Ectodermal cell (in vitro differentiated cells): ENCODE data around the gene SEL1L.
"Not testable (repeated sequence)": the region's sequence is repeated elsewhere in the genome, so short reads cannot be mapped to it uniquely, and the experiment has no call there.

ENCODE experiments used
- H3K27ac ChIP-seq: 2 replicates; pipeline ENCODE4 v1.7.0; 2013; ENCODE audit warnings: mild to moderate bottlenecking, low read depth, low read length; ENCODE audit not compliant: insufficient read depth, poor library complexity, severe bottlenecking
- H3K27me3 ChIP-seq: 2 replicates; pipeline ENCODE4 v1.7.0; 2013; ENCODE audit warnings: mild to moderate bottlenecking, low read length; ENCODE audit not compliant: insufficient read depth, control insufficient read depth, poor library complexity, severe bottlenecking
- H3K36me3 ChIP-seq: one replicate; pipeline ENCODE4 v1.7.0; 2013; ENCODE audit warnings: low read length; ENCODE audit not compliant: control insufficient read depth, insufficient read depth
- H3K4me1 ChIP-seq: one replicate; pipeline ENCODE4 v1.7.0; 2013; ENCODE audit warnings: low read length; ENCODE audit not compliant: control insufficient read depth, insufficient read depth
- H3K4me3 ChIP-seq: 2 replicates; pipeline ENCODE4 v1.7.0; 2013; ENCODE audit warnings: low read depth, low read length, control low read depth; ENCODE audit not compliant: insufficient read depth
- H3K9me3 ChIP-seq: 2 replicates; pipeline ENCODE4 v1.7.0; 2013; ENCODE audit warnings: mild to moderate bottlenecking, low read length, moderate library complexity; ENCODE audit not compliant: control insufficient read depth
- WGBS, 2 experiments: methylation state at CpG; one replicate each; pipeline ENCODE4 v1.1.7; 2013; ENCODE audit warnings: missing lambda C conversion rate in 2 of 2; 5-methylcytosine and 5-hydroxymethylcytosine counted together

SEL1L gene

GRCh38 chr14:81555684-81556083 lies 22.0 kb upstream of the SEL1L start:
- Histone ChIP-seq H3K9me3 (no peaks in the 10 kb centered on the region), H3K4me1 (no peaks in the 10 kb centered on the region), H3K4me3 (no peak overlapping the region), H3K36me3 (no peaks in the 10 kb centered on the region), H3K27me3 (no peaks in the 10 kb centered on the region), H3K27ac (no peak overlapping the region)
- WGBS, 2 experiments: 86% methylated on average over 2 of the region's 2 CpGs; no CpG with 5 or more reads in 1 of the 2 experiments

DNA sequence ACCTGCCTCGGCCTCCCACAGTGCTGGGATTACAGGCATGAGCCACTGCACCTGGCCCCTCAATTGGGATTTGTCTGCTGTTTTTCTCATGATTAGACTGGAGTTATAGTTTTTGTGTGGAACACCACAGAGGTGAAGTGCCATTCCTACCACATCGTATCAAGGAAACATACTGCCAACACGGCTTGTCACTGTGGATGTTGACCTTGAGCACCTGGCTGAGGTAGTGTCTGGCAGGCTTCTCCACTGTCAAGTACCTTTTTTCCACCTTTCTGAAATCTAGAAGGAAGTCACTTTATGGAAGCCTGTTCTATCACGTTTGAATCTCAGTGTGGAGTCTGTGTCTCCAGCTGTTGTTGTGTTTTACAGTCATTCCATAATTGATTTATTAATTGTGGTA lies 21.4 kb upstream of the SEL1L start:
- Histone ChIP-seq H3K27ac (no peak overlapping the region), H3K9me3 (no peaks in the 10 kb centered on the region), H3K4me1 (no peaks in the 10 kb centered on the region), H3K4me3 (no peak overlapping the region), H3K27me3 (no peaks in the 10 kb centered on the region), H3K36me3 (no peaks in the 10 kb centered on the region)
- WGBS, 2 experiments: 89% methylated on average over 3 of the region's 4 CpGs

DNA sequence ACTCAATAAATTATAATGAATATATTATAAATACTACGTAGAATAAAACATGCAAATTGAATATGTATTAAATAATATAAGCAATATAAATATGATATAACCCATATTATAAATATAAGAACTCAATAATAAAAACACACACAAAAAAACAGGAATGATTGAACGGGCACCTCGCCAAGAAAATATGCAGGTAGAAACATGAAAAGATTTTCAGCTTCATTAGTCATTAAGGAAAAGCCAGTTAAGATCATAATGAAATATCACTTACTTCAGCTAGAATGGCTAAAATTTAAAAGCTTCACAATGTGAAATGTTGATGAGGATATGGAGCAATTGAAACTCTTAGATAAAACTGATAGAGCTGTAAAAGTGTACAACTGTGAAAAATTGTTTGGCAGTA lies 17.8 kb upstream of the SEL1L start:
- Histone ChIP-seq H3K9me3 (no peaks in the 10 kb centered on the region), H3K4me1 (no peaks in the 10 kb centered on the region), H3K27me3 (no peaks in the 10 kb centered on the region), H3K36me3 (no peaks in the 10 kb centered on the region), H3K27ac (no peak overlapping the region), H3K4me3 (no peak overlapping the region)
- whole genome bisulfite sequencing, 2 experiments: 79% methylated on average over 2 of the region's 3 CpGs; no CpG with 5 or more reads in 1 of the 2 experiments

DNA sequence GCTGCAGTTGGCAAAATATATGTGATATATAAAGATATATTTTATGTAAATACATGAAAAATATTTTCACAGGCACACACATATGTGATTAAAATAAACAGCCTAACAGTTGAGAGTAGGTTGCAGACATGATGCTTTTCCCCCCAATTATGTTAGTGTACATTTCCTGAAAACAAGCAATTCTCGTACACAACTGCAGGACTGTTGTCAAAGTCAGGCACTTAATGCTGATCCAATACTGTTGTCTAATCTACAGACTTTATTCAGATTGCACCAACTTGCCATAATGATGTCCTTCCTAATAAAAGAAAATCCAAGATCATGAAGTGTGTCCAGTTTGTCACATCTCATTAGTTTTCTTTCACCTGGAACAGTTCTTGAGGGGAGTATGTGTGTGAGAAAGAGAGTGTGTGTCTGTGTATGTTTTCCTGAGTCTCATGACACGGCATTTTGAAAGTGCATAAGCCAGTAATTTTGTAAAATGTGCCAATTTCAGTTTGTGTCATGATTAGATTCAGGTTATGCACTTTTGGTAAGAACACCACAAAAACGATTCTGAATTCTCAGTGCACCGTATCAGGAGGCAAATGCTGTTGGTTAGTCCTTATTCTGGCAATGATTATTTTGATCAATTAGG lies 16.5 kb upstream of the SEL1L start:
- Histone ChIP-seq H3K4me1 (no peaks in the 10 kb centered on the region), H3K4me3 (no peak overlapping the region), H3K36me3 (no peaks in the 10 kb centered on the region), H3K27ac (no peak overlapping the region), H3K9me3 (no peaks in the 10 kb centered on the region), H3K27me3 (no peaks in the 10 kb centered on the region)
- 90 to 93% methylated on average over 4 of the region's 4 CpGs for WGBS, 2 experiments

GRCh38 chr14:81541206-81541605 lies 7.6 kb upstream of the SEL1L start:
- H3K4me3 ChIP-seq, H3K27me3 ChIP-seq, H3K36me3 ChIP-seq, H3K4me1 ChIP-seq, H3K9me3 ChIP-seq, H3K27ac ChIP-seq: not testable (repeated sequence)
- WGBS, 2 experiments: 93 to 94% methylated on average over 5 of the region's 5 CpGs

DNA sequence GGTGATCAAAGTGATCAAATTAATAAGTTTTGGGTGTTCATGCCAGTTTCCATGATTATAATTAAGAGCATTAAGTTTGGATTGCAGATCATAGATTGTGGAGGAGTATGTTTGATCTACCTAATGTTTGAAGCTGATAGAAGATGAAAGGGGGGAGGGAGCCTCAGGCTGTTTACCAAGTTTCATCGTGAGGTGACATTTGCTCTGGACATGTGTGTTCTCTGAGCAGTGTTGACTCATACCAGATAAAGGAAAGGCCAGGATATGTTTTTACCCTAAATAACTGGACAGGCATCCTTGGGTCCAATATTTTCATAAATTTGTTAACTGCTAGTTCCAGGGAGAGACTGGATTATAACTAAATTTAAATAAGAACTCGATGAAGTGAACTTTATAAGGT lies 3.5 kb upstream of the SEL1L start:
- no peak overlapping the region for H3K4me3 ChIP-seq
- H3K27me3 ChIP-seq: no peaks in the 10 kb centered on the region
- no peaks in the 10 kb centered on the region for H3K9me3 ChIP-seq
- no peaks in the 10 kb centered on the region for H3K4me1 ChIP-seq
- 89 to 96% methylated on average over 1 to 2 of the region's 2 CpGs for WGBS, 2 experiments
- no peaks in the 10 kb centered on the region for H3K36me3 ChIP-seq
- H3K27ac ChIP-seq: no peak overlapping the region

GRCh38 chr14:81536241-81536771 lies 2.7 kb upstream of the SEL1L start:
- H3K27me3 ChIP-seq: no peaks in the 10 kb centered on the region
- H3K4me1 ChIP-seq: no peaks in the 10 kb centered on the region
- no peaks in the 10 kb centered on the region for H3K36me3 ChIP-seq
- WGBS, 2 experiments: 48 to 54% methylated on average over 2 of the region's 2 CpGs
- no peak overlapping the region for H3K4me3 ChIP-seq
- H3K27ac ChIP-seq: no peak overlapping the region
- no peaks in the 10 kb centered on the region for H3K9me3 ChIP-seq

DNA sequence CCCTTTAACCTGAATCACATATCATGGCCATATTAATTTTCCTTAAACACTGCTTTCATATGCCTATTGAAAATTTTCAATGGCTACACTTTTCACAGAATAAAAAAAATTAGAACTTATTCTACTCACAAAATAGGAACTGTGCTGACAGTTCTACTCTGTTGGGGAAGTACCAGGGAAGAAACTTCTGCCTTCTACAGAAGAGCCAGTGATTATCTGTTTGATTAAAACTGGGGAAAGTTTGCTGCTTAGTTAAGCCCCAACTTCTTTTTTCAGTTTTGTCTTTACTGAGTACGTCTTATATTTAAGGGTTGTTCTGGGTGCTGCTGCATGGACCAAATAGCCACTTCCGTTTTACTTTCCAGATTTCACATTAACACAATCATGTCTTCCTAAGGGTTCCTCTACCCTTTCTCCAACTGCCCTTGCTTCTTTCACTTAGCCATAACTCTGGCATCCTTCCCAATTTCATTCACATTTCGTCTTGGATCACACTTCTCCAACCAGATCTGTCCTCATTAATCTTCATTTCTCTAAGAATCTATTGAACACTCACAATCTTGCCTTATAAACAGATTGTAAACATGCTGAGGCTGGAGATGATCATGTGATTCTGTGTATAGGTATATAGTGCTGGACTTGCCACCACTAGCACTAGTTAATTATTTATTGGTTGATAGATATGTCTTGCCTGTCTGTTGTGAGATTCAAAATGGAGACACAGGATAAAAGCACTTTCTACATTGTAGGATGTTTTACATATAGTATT lies 1.9 kb upstream of the SEL1L start:
- Histone ChIP-seq H3K36me3 (no peaks in the 10 kb centered on the region), H3K27ac (no peak overlapping the region), H3K4me1 (no peaks in the 10 kb centered on the region), H3K4me3 (no peak overlapping the region), H3K9me3 (no peaks in the 10 kb centered on the region), H3K27me3 (no peaks in the 10 kb centered on the region)
- WGBS, 2 experiments: 93 to 94% methylated on average over 3 of the region's 3 CpGs

- Histone ChIP-seq H3K27ac (no peak overlapping the region), H3K4me1 (no peaks in the 10 kb centered on the region), H3K36me3 (no peaks in the 10 kb centered on the region), H3K4me3 (no peak overlapping the region), H3K27me3 (no peaks in the 10 kb centered on the region), H3K9me3 (no peaks in the 10 kb centered on the region)
- 96% methylated on average over 8 of the region's 8 CpGs for WGBS, 2 experiments
Measured at GRCh38 chr14:81534510-81535074, 939 bp upstream of the SEL1L start.

GRCh38 chr14:81533212-81533535 lies 479 bp downstream of the SEL1L start:
- WGBS, 2 experiments: 1 to 3% methylated on average over 10 of the region's 10 CpGs
- Histone ChIP-seq H3K27ac (no peak overlapping the region), H3K4me1 (no peaks in the 10 kb centered on the region)

More at GRCh38 chr14:81533212-81533535, 479 bp downstream of the SEL1L start:
- H3K4me3 ChIP-seq: peak overlapping the region; percentile 87
- H3K9me3 ChIP-seq: no peaks in the 10 kb centered on the region
- H3K27me3 ChIP-seq: no peaks in the 10 kb centered on the region
- no peaks in the 10 kb centered on the region for H3K36me3 ChIP-seq
